Middle frontal gyrus (tissue), 1 donor: ENCODE data around the gene SOX21.

Experiments used
- DNase-seq: peaks from one replicate; pipeline ENCODE4 v3.0.0-alpha.2; 2015; ENCODE audit warnings: low spot score; ENCODE audit errors: extremely low spot score

Gene SOX21

GRCh38 chr13:94679614-94680013 lies 32.7 kb downstream of the SOX21 start:
- no peak for DNase-seq

DNA sequence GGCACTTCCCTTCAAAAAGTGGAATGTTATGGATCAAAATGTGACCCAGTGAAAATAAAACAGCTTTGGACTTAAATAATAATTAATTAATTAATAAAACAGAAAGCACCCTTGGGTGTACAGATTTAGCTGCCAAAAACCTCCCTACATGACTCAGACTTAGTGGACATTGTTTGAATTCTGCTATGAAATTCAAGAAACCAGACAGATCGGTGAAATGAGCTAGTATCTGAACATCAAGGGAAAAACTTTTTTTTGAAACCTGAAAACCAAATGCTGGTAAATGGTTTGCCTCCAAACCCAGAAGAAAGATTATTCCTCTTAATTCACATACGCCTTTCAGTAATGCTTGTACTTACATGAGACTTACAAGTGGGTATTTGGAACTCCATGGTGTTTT lies 33.5 kb downstream of the SOX21 start:
- DNase-seq = no peak

DNA sequence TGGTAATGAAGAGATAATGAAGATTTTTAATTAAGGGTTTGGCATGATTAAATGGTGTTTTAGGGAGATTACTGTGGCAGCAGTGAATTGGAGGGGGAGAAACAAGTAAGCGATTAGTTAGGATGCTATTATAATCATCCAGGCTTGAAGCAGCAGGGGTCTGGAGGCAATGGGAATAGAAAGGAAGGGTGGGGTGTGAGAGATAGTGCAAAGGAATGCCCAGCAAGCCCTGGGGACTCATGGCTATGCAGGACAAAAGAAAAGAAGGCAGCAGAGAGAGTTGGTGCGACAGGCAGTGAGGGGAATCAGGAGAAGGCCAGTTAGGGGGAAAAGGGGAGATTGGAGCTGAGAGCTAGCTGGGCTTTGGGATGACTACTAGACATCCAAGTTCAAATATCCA lies 34.5 kb downstream of the SOX21 start:
- no peak for DNase-seq

DNA sequence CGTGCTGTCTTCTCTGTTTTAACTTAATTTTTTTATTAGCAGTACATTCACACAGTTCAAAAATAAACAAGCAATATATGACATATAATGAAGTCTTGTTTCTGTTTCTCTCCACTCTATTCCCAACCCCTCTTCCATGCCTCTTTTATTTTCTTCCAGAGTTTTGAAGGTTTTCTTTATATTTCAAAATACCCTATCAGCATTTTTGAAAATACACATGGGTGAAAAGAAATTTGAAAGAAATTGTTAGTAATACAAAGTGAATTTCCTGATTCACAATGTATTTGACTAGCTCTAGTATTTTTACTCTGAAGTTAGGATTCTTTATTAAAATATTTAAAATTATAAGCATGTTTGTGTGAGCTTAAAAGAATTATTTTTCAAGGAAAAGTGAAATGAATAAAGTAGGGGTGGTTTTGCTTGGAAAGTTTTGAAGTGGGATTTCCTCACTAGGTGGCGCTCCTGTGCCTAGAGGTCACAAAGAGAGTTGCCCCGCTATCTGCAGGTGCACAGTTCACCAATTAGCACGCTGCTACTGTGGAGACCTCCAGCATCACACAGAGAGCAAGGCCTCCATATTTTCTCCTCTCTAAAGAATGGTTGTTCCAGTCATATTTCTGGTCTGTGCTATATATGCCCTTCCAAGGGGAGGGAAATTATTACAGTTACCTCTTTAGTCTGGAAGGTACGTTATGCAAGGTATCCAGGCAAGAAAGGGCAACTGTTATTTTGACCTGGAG lies 37.6 kb downstream of the SOX21 start:
- DNase-seq = no peak

DNA sequence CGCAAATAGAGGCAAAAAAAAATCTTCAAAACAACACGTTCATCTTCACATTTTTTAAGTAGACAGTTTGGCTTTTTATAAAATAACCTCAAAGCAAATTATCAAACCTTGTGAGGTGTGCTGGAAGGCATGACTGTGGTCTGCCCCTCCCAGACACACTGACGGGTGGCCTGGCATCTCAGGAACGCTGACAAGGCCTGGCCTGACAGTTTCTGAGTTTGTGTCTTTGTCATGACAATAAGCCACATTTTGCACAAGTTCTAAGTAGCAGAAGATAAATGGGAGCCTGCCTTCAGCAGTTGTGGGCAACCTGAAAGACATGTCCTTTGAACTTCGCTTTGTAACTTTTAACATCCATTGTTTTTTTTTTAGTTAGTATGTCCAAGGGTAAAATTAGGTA lies 38.5 kb downstream of the SOX21 start:
- DNase-seq = no peak

GRCh38 chr13:94672400-94672799 lies 39.9 kb downstream of the SOX21 start:
- no peak for DNase-seq

DNA sequence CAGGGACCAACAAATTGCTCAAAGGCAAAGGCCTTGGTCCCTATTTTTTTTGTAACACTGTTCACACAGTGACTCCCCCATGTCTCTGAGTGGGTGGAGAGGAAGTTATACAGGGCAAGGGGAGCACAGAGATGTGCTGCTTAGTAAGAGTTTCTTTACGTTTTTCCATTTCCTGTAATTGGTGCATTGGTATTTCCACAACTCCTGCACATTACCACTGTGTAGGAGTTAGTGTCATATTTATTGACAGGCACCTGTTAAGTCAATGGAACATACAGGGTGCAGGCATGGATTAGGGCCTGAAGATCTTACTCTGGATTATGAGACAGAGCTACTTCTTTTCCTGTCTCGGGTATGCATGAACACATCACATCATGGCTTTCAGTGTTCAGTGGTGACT lies 45.2 kb downstream of the SOX21 start:
- no peak for DNase-seq

DNA sequence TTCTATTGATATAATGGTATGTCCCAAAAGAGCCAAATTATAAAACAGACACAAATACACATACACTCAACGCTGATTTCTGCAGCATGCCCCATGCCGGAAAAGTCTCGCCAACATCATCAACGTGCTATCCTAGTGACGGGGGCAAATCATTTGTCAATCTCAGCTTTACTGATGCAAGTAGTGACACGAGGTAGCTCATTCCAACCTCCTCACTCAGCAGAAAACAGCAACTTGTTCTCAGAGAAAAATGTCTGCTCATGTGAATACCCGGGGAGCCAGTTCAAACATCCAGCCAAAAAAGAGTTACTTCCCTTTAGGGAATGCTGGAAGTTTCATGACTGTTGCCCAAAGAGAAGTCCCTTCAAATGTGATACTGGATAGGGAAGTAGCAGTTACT lies 46.3 kb downstream of the SOX21 start:
- DNase-seq = no peak

- DNase-seq = no peak
Measured at GRCh38 chr13:94664889-94665288, 47.5 kb downstream of the SOX21 start.

GRCh38 chr13:94662274-94662945 lies 49.9 kb downstream of the SOX21 start:
- DNase-seq = no peak

DNA sequence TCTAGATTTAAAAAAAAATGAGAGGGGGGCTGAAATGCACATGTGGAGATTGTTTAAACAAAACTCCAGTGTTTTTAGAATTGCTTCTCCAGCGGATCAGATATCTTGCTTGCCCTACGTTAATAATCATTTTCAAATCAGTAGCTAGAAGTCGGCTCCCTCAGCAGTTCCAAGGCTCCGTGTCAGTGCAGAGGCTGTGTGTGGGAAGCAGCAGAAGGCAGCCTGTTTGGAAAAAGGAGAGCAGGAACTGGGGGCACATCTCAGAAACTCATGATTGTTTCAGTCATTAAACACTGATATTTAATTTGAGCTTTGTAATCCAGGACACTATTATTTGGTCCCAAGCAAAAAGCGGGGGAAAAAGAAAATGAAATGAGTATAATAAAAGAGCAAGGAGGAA lies 50.9 kb downstream of the SOX21 start:
- DNase-seq = no peak

- no peak for DNase-seq
Measured at GRCh38 chr13:94660695-94661326, 51.5 kb downstream of the SOX21 start.
